ENCODE data around the gene SPIRE1.

The SPIRE1 gene

DNA sequence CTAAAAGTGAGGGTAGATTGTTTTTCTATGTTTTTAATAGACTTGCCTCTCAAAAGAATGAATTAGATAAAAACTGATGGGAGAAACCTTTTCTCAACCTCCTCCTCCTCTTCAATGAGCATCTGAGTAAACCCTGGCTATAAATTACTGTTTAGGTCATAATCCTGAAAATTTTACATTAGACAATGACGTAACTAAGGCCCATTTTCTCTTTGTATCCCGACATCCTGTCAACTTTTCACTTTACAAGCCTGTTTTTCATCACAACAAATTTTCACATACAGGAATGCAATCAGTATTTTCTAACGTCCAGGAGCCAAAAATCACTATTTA is 1.3 kb downstream of the SPIRE1 start:
- H3K27ac ChIP-seq (ENCODE audit: low read depth, low read length, poor library complexity, severe bottlenecking): no peak overlapping the region
- H3K9ac ChIP-seq (ENCODE audit: low read length): no peak overlapping the region; the same call in 1 of the 2 replicates
- peaks cover 16% of the 10 kb centered on the region for H3K4me1 ChIP-seq (ENCODE audit: insufficient read depth, low read length, severe bottlenecking)
- H3K9me3 ChIP-seq (ENCODE audit: low read length): no peaks in the 10 kb centered on the region
- H3K27me3 ChIP-seq (ENCODE audit: insufficient read depth, low read length): peaks cover 4% of the 10 kb centered on the region; the same call in 1 of the 2 replicates
- no peaks in the 10 kb centered on the region for H3K9me2 ChIP-seq (ENCODE audit: low read depth, low read length)
- no peaks in the 10 kb centered on the region for H3K79me2 ChIP-seq (ENCODE audit: insufficient read depth, low read length)
- peaks cover 7% of the 10 kb centered on the region; the same call in 1 of the 2 replicates for H3F3A ChIP-seq (ENCODE audit: insufficient read depth, low read length)
- no peak overlapping the region for H2AFZ ChIP-seq (ENCODE audit: low read length)
- TF ChIP-seq EZH2 (IDR thresholded peaks at IDR 0.05; ENCODE audit: borderline replicate concordance, low read length): no peak
- TF ChIP-seq, protein P1, sequence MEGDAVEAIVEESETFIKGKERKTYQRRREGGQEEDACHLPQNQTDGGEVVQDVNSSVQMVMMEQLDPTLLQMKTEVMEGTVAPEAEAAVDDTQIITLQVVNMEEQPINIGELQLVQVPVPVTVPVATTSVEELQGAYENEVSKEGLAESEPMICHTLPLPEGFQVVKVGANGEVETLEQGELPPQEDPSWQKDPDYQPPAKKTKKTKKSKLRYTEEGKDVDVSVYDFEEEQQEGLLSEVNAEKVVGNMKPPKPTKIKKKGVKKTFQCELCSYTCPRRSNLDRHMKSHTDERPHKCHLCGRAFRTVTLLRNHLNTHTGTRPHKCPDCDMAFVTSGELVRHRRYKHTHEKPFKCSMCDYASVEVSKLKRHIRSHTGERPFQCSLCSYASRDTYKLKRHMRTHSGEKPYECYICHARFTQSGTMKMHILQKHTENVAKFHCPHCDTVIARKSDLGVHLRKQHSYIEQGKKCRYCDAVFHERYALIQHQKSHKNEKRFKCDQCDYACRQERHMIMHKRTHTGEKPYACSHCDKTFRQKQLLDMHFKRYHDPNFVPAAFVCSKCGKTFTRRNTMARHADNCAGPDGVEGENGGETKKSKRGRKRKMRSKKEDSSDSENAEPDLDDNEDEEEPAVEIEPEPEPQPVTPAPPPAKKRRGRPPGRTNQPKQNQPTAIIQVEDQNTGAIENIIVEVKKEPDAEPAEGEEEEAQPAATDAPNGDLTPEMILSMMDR (IDR thresholded peaks at IDR 0.05; ENCODE audit: low read length): no peak
- H3K36me3 ChIP-seq (ENCODE audit: insufficient read depth, low read length): no peaks in the 10 kb centered on the region
- H3K4me3 ChIP-seq (ENCODE audit: low read depth, low read length, poor library complexity, severe bottlenecking): peak overlapping the region; percentile 66
- H4K20me1 ChIP-seq (ENCODE audit: insufficient read depth, low read length): no peaks in the 10 kb centered on the region
- peak overlapping the region; percentile 77 for H3K4me2 ChIP-seq (ENCODE audit: low read length)

DNA sequence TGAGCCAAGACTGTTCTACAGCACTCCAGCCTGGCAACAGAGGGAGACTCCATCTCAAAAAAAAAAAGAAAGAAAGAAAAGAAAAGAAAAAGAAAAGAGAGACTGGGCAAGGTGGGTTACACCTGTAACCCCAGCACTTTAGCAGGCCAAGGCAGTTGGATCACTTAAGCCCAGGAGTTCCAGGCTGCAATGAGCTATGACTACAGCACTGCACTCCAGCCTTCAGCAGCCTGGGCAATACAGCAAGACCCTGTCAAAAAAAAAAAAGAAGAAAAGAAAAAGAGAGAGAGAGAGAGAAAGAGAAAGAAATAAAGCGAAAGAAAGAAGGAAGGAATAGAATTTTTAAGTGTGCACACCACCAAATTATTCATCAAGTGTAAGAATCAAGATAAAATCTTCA is 2.9 kb downstream of the SPIRE1 start:
- TF ChIP-seq, protein P1 (IDR thresholded peaks at IDR 0.05; ENCODE audit: low read length): no peak
- TF ChIP-seq EZH2 (IDR thresholded peaks at IDR 0.05; ENCODE audit: borderline replicate concordance, low read length): no peak
- Histone ChIP-seq H3K9ac (ENCODE audit: low read length) (no peak overlapping the region), H4K20me1 (ENCODE audit: insufficient read depth, low read length) (no peaks in the 10 kb centered on the region), H3K4me1 (ENCODE audit: insufficient read depth, low read length, severe bottlenecking) (peaks cover 16% of the 10 kb centered on the region), H2AFZ (ENCODE audit: low read length) (no peak overlapping the region), H3K4me3 (ENCODE audit: low read depth, low read length, poor library complexity, severe bottlenecking) (no peak overlapping the region), H3K4me2 (ENCODE audit: low read length) (no peak overlapping the region), H3K27me3 (ENCODE audit: insufficient read depth, low read length) (peaks cover 4% of the 10 kb centered on the region; the same call in 1 of the 2 replicates), H3K36me3 (ENCODE audit: insufficient read depth, low read length) (no peaks in the 10 kb centered on the region), H3K9me3 (ENCODE audit: low read length) (no peaks in the 10 kb centered on the region), H3K79me2 (ENCODE audit: insufficient read depth, low read length) (no peaks in the 10 kb centered on the region), H3K27ac (ENCODE audit: low read depth, low read length, poor library complexity, severe bottlenecking) (no peak overlapping the region), H3F3A (ENCODE audit: insufficient read depth, low read length) (peaks cover 7% of the 10 kb centered on the region; the same call in 1 of the 2 replicates), H3K9me2 (ENCODE audit: low read depth, low read length) (no peaks in the 10 kb centered on the region)

DNA sequence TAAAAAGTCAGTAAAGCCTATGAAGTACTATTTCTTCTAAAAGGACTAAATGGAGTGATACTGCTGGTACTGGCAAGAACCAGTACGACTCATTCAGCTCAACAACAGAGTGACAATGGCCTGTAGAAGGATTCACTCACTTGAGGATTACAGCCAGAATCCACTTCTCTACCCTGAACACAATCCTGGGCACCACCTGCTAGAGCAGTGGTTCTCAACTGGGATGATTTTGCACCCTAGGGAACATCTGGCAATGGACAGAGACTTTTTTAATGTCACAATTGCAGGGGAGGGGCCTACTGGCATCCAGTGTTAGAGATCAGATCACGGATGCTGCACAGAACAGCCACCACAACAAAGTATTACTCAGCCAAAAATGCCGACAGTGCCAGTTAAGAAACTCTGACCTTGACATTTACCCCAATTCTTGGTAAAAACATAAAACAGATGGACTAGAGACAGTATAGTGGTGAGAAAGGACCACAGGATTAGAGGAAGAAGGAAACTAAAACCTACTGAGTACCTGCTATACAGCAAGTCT is 5.0 kb downstream of the SPIRE1 start:
- no peaks in the 10 kb centered on the region for H4K20me1 ChIP-seq (ENCODE audit: insufficient read depth, low read length)
- no peak overlapping the region for H3K4me2 ChIP-seq (ENCODE audit: low read length)
- no peak overlapping the region for H3K9ac ChIP-seq (ENCODE audit: low read length)
- H3K4me1 ChIP-seq (ENCODE audit: insufficient read depth, low read length, severe bottlenecking): peaks cover 8% of the 10 kb centered on the region
- no peaks in the 10 kb centered on the region for H3K9me3 ChIP-seq (ENCODE audit: low read length)
- no peak overlapping the region for H2AFZ ChIP-seq (ENCODE audit: low read length)
- no peaks in the 10 kb centered on the region for H3K9me2 ChIP-seq (ENCODE audit: low read depth, low read length)
- H3K27me3 ChIP-seq (ENCODE audit: insufficient read depth, low read length): no peaks in the 10 kb centered on the region
- H3F3A ChIP-seq (ENCODE audit: insufficient read depth, low read length): no peaks in the 10 kb centered on the region
- no peak overlapping the region for H3K27ac ChIP-seq (ENCODE audit: low read depth, low read length, poor library complexity, severe bottlenecking)
- no peak overlapping the region for H3K4me3 ChIP-seq (ENCODE audit: low read depth, low read length, poor library complexity, severe bottlenecking)
- H3K36me3 ChIP-seq (ENCODE audit: insufficient read depth, low read length): no peaks in the 10 kb centered on the region
- no peaks in the 10 kb centered on the region for H3K79me2 ChIP-seq (ENCODE audit: insufficient read depth, low read length)
- TF ChIP-seq, protein P1 (IDR thresholded peaks at IDR 0.05; ENCODE audit: low read length): no peak
- TF ChIP-seq EZH2 (IDR thresholded peaks at IDR 0.05; ENCODE audit: borderline replicate concordance, low read length): no peak
